H9 (cell line): Measurements from ENCODE around the gene HOXD8. TPM values are rescaled to one million over a fixed set of nuclear protein-coding genes. Genes with fewer than 3 reads are reported as not detected.

Experiments
- DNase-seq: peaks from one replicate; pipeline ENCODE4 v3.0.0-alpha.2; 2017
- H2AFZ ChIP-seq: one replicate; pipeline ENCODE4 v1.6.1; 2013; ENCODE audit warnings: mild to moderate bottlenecking, low read length, control low read depth, moderate library complexity
- H2AK5ac ChIP-seq: 2 replicates; pipeline ENCODE4 v1.6.1; 2013; ENCODE audit warnings: low read length, control low read depth, mixed read lengths; ENCODE audit not compliant: insufficient read length
- H2BK120ac ChIP-seq: one replicate; pipeline ENCODE4 v1.6.1; 2013; ENCODE audit warnings: low read depth, mild to moderate bottlenecking, low read length, control low read depth, inconsistent platforms; ENCODE audit not compliant: poor library complexity, severe bottlenecking
- H2BK12ac ChIP-seq: 2 replicates; pipeline ENCODE4 v1.6.1; 2013; ENCODE audit warnings: low read length, control low read depth, mixed read lengths, low read depth; ENCODE audit not compliant: insufficient read length
- H2BK15ac ChIP-seq: 2 replicates; pipeline ENCODE4 v1.6.1; 2013; ENCODE audit warnings: low read depth, low read length, control low read depth
- H2BK20ac ChIP-seq: one replicate; pipeline ENCODE4 v1.6.1; 2013; ENCODE audit warnings: low read depth, mild to moderate bottlenecking, low read length, control low read depth, inconsistent platforms; ENCODE audit not compliant: poor library complexity, severe bottlenecking
- H2BK5ac ChIP-seq: 2 replicates; pipeline ENCODE4 v1.6.1; 2013; ENCODE audit warnings: low read length, control low read depth, mixed read lengths; ENCODE audit not compliant: insufficient read length
- H3K14ac ChIP-seq: 2 replicates; pipeline ENCODE4 v1.6.1; 2013; ENCODE audit warnings: low read length, control low read depth; ENCODE audit not compliant: insufficient read depth
- H3K18ac ChIP-seq: 2 replicates; pipeline ENCODE4 v1.6.1; 2013; ENCODE audit warnings: low read depth, mild to moderate bottlenecking, mixed read lengths, low read length, control low read depth; ENCODE audit not compliant: insufficient read length
- H3K23ac ChIP-seq: 2 replicates; pipeline ENCODE4 v1.6.1; 2013; ENCODE audit warnings: low read length, control low read depth, mixed read lengths, low read depth; ENCODE audit not compliant: insufficient read length
- H3K23me2 ChIP-seq: 2 replicates; pipeline ENCODE4 v1.6.1; 2013; ENCODE audit warnings: low read depth, mild to moderate bottlenecking, mixed read lengths, low read length, control low read depth; ENCODE audit not compliant: insufficient read length, poor library complexity, severe bottlenecking
- H3K27ac ChIP-seq: 2 replicates; pipeline ENCODE4 v1.5.1; 2013; ENCODE audit warnings: low read length, control low read depth, mixed read lengths, low read depth; ENCODE audit not compliant: insufficient read length
- H3K27me3 ChIP-seq: 2 replicates; pipeline ENCODE4 v1.6.1; 2013; ENCODE audit warnings: low read length, control low read depth, inconsistent platforms; ENCODE audit not compliant: insufficient read depth
- H3K4ac ChIP-seq: 2 replicates; pipeline ENCODE4 v1.6.1; 2013; ENCODE audit warnings: low read depth, mild to moderate bottlenecking, control low read depth, inconsistent platforms, low read length, moderate library complexity
- H3K4me1 ChIP-seq: 2 replicates; pipeline ENCODE4 v1.6.1; 2013; ENCODE audit warnings: low read length, control low read depth, inconsistent platforms; ENCODE audit not compliant: insufficient read depth
- H3K4me2 ChIP-seq: 2 replicates; pipeline ENCODE4 v1.6.1; 2013; ENCODE audit warnings: low read length, control low read depth, mixed read lengths; ENCODE audit not compliant: insufficient read length, insufficient read depth
- H3K56ac ChIP-seq: 2 replicates; pipeline ENCODE4 v1.6.1; 2013; ENCODE audit warnings: low read depth, mild to moderate bottlenecking, mixed read lengths, low read length, control low read depth; ENCODE audit not compliant: insufficient read length
- H3K79me1 ChIP-seq: 2 replicates; pipeline ENCODE4 v1.6.1; 2013; ENCODE audit warnings: low read depth, mild to moderate bottlenecking, moderate library complexity, low read length, control low read depth, inconsistent platforms; ENCODE audit not compliant: insufficient read depth, poor library complexity, severe bottlenecking
- H3K79me2 ChIP-seq: 2 replicates; pipeline ENCODE4 v1.6.1; 2013; ENCODE audit warnings: low read length, control low read depth, inconsistent platforms; ENCODE audit not compliant: insufficient read depth
- H3K9ac ChIP-seq: 2 replicates; pipeline ENCODE4 v1.6.1; 2013; ENCODE audit warnings: low read length, control low read depth, mixed read lengths; ENCODE audit not compliant: insufficient read length; ENCODE audit errors: extremely low read depth
- H3K9me3 ChIP-seq: one replicate; pipeline ENCODE4 v1.6.1; 2013; ENCODE audit warnings: low read depth, low read length, inconsistent platforms; ENCODE audit not compliant: control insufficient read depth
- H3T11ph ChIP-seq: one replicate; pipeline ENCODE4 v1.6.1; 2013; ENCODE audit warnings: mild to moderate bottlenecking, low read length, control low read depth, inconsistent platforms
- H4K20me1 ChIP-seq: one replicate; pipeline ENCODE4 v1.6.1; 2013; ENCODE audit not compliant: control insufficient read depth, insufficient read length, insufficient read depth
- H4K5ac ChIP-seq: 2 replicates; pipeline ENCODE4 v1.6.1; 2013; ENCODE audit warnings: low read depth, mild to moderate bottlenecking, mixed read lengths, low read length, control low read depth; ENCODE audit not compliant: insufficient read length
- H4K8ac ChIP-seq: replicated peaks from 2 replicates; pipeline ENCODE4 v1.6.1; 2013; ENCODE audit warnings: low read length, control low read depth, mixed read lengths, low read depth; ENCODE audit not compliant: insufficient read length
- H4K91ac ChIP-seq: 2 replicates; pipeline ENCODE4 v1.6.1; 2013; ENCODE audit warnings: low read depth, mild to moderate bottlenecking, moderate library complexity, mixed read lengths, low read length, control low read depth; ENCODE audit not compliant: insufficient read length
- H3K27ac Mint-ChIP-seq, 3 experiments: 2 replicates in 2 of 3; 3 replicates in 1 of 3; pipeline ENCODE4 v1.8.0; 2020 to 2021; ENCODE audit warnings: mixed read lengths in 3 of 3, mild to moderate bottlenecking in 1 of 3, moderate library complexity in 1 of 3
- H3K27me3 Mint-ChIP-seq: 2 replicates; pipeline ENCODE4 v1.8.0; 2021; ENCODE audit warnings: low read depth, mild to moderate bottlenecking, moderate library complexity, mixed read lengths
- H3K36me3 Mint-ChIP-seq, 3 experiments: 2 replicates in 2 of 3; 3 replicates in 1 of 3; pipeline ENCODE4 v1.8.0; 2020 to 2021; ENCODE audit warnings: low read depth in 3 of 3, mixed read lengths in 3 of 3; ENCODE audit not compliant: insufficient read depth in 1 of 3
- H3K4me1 Mint-ChIP-seq, 2 experiments: 2 replicates each; pipeline ENCODE4 v1.8.0; 2020; ENCODE audit warnings: mixed read lengths in 2 of 2
- H3K4me3 Mint-ChIP-seq, 2 experiments: 2 replicates in 1 of 2; 3 replicates in 1 of 2; pipeline ENCODE4 v1.8.0; 2020 to 2021; ENCODE audit warnings: mild to moderate bottlenecking in 2 of 2, mixed read lengths in 2 of 2, moderate library complexity in 1 of 2
- H3K9me3 Mint-ChIP-seq, 2 experiments: 2 replicates in 1 of 2; 3 replicates in 1 of 2; pipeline ENCODE4 v1.8.0; 2020; ENCODE audit warnings: mild to moderate bottlenecking in 2 of 2, mixed read lengths in 2 of 2, moderate library complexity in 1 of 2
- CTCF ChIP-seq: fragments of 200-600 bp; sonication (generic); conservative IDR thresholded peaks from 3 replicates; pipeline ENCODE4 v1.8.0; 2021; ENCODE audit warnings: antibody characterized with exemption, mild to moderate bottlenecking
- WGBS: extraction: QIAGEN DNeasy Blood & Tissue Kit; methylation state at CpG from one replicate; pipeline ENCODE4 v1.1.7; 2013; ENCODE audit warnings: missing lambda C conversion rate, low lambda C conversion rate, mixed read lengths; ENCODE audit not compliant: insufficient read length; ENCODE audit errors: extremely low coverage; 5-methylcytosine and 5-hydroxymethylcytosine counted together
- total RNA-seq: library from RNA; stranded (reverse); gene quantifications from 2 replicates; pipeline ENCODE4 v1.2.1, GENCODE V29; 2021

The HOXD8 gene
- total RNA-seq, 1 experiment from 2014 or later, result not detected

GRCh38 chr2:176085861-176086771 is 43.4 kb upstream of the HOXD8 start:
- H3K23ac ChIP-seq, result no peak overlapping the region
- no peak overlapping the region for H3K27ac ChIP-seq
- H3K9ac ChIP-seq, result no peak overlapping the region
- H4K20me1 ChIP-seq, result no peaks in the 10 kb centered on the region
- peaks cover 7 to 15% of the 10 kb centered on the region in 2 experiments for H3K9me3 Mint-ChIP-seq
- no peaks in the 10 kb centered on the region for H3K4me1 ChIP-seq
- H4K91ac ChIP-seq, result no peak overlapping the region
- peak; percentile 74 for TF ChIP-seq CTCF
- no peak overlapping the region for H4K5ac ChIP-seq
- no peak overlapping the region for H2AFZ ChIP-seq
- WGBS, result no CpG with 5 or more reads among the region's 46 CpGs
- no peak overlapping the region for H3K4ac ChIP-seq
- H3T11ph ChIP-seq, result no peak overlapping the region
- H2BK120ac ChIP-seq, result no peak overlapping the region
- no peak overlapping the region for H2AK5ac ChIP-seq
- H3K4me1 Mint-ChIP-seq, result peaks cover 14 to 33% of the 10 kb centered on the region in 2 experiments
- no peaks in the 10 kb centered on the region for H3K23me2 ChIP-seq
- H3K79me2 ChIP-seq, result no peaks in the 10 kb centered on the region
- H3K18ac ChIP-seq, result no peak overlapping the region
- no peak overlapping the region for H2BK12ac ChIP-seq
- H3K4me2 ChIP-seq, result peak overlapping the region; percentile 36
- H2BK15ac ChIP-seq, result no peak overlapping the region
- H3K36me3 Mint-ChIP-seq, result no peaks in the 10 kb centered on the region
- no peak overlapping the region for H3K56ac ChIP-seq
- peaks cover 100% of the 10 kb centered on the region for H3K27me3 ChIP-seq
- H2BK5ac ChIP-seq, result no peak overlapping the region
- H3K27me3 Mint-ChIP-seq, result peaks cover 100% of the 10 kb centered on the region
- H3K14ac ChIP-seq, result no peak overlapping the region
- H4K8ac ChIP-seq, result no peak overlapping the region
- H2BK20ac ChIP-seq, result no peak overlapping the region
- no peaks in the 10 kb centered on the region for H3K79me1 ChIP-seq
- no peak overlapping the region for H3K27ac Mint-ChIP-seq
- peak overlapping the region in 1 of 2 experiments; percentile 68; a peak in 2 of 5 replicates for H3K4me3 Mint-ChIP-seq
- no peaks in the 10 kb centered on the region for H3K9me3 ChIP-seq
- peak; percentile 74 for DNase-seq
